ENCODE data around the gene AQP12A.

The AQP12A gene

DNA sequence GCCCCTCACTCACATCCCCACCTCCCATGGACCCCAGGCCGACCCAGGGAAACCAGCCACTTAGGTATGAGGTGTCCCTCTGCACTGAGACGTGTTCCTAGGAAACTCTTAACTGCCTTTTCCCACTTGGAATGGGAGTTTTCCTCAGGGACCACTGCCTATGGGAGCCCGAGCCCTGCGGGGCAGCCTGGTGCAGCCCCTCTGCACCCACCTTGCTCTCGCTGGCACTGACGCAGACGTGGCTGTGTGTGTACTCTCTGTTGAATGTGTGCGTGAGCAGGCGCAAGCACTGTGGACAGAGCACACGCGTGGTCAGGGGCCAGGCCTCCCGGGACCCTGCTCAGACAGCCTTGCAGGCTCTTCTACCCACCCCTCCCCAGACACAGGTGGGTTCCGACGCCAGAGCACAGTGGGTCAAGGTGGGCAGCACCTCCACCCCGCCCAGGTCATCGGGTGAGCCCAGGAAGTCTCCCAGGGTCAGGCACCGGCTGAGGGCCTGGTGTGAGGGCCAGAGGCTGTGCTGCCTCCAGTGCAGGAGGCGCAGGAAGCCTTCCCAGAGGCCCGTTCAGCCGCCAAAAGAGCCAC, 30.0 kb downstream of the AQP12A start:
- no peaks in the 10 kb centered on the region for H3K36me3 Mint-ChIP-seq (ENCODE audit: low read depth)
- H3K27me3 Mint-ChIP-seq (ENCODE audit: low read depth, poor library complexity) = no peaks in the 10 kb centered on the region
- DNase-seq = no peak
- H3K9me3 Mint-ChIP-seq = no peaks in the 10 kb centered on the region
- TF ChIP-seq CTCF (IDR thresholded peaks at IDR 0.05) = no peak
- H3K4me1 Mint-ChIP-seq = peaks cover 2% of the 10 kb centered on the region
- no peak overlapping the region for H3K27ac Mint-ChIP-seq
- H3K4me3 Mint-ChIP-seq = no peak overlapping the region

DNA sequence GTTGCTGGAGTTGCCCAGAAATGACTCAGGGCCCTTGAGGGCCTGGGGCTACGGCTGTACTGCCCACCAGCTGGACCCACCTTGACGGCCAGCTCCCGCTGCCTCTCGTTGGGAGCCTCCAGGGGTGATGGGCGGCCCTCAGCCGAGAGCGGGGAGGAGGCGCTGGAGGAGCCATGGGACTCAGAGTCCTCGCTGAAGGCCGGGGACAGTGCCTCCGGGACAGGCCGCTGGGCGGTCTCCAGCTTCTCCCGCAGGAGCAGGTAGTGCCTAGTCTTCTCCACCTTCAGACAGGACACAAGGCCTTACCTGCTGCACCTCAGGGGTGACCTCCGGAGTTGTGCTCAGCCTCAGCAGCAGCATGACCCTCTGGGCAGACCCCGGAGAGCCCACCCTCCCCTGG, 30.7 kb downstream of the AQP12A start:
- DNase-seq = no peak
- Mint-ChIP-seq H3K27me3 (ENCODE audit: low read depth, poor library complexity) (no peaks in the 10 kb centered on the region), H3K36me3 (ENCODE audit: low read depth) (no peaks in the 10 kb centered on the region), H3K27ac (no peak overlapping the region), H3K4me3 (no peak overlapping the region), H3K9me3 (no peaks in the 10 kb centered on the region), H3K4me1 (peaks cover 4% of the 10 kb centered on the region)
- no peak for TF ChIP-seq CTCF (IDR thresholded peaks at IDR 0.05)

GRCh38 chr2:240722796-240723735, 31.4 kb downstream of the AQP12A start:
- Mint-ChIP-seq H3K9me3 (no peaks in the 10 kb centered on the region), H3K4me3 (no peak overlapping the region), H3K36me3 (ENCODE audit: low read depth) (no peaks in the 10 kb centered on the region), H3K27ac (peak overlapping the region; percentile 32), H3K27me3 (ENCODE audit: low read depth, poor library complexity) (no peaks in the 10 kb centered on the region), H3K4me1 (peaks cover 7% of the 10 kb centered on the region)
- no peak for TF ChIP-seq CTCF (IDR thresholded peaks at IDR 0.05)
- no peak for DNase-seq

DNA sequence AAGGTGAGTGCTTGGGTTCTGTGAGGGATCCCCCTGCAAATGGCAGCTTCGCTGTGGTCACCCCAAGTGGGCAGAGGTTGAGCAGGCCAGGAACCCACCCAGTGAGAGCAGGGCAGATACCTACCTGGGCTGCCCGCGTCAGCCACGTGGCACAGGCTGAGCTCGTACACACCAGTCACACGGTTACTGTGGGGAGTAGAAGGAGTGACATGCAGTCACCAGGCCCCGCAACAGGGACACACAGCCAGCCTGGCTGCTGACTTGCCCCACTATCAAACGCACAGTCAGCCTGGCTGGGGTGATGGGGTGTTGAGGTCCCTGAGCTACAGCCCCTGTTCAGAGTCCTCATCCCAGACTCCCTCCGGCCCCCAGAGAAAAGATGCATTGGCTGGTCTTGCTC, 32.2 kb downstream of the AQP12A start:
- peaks cover 10% of the 10 kb centered on the region for H3K4me1 Mint-ChIP-seq
- no peak for DNase-seq
- no peak overlapping the region for H3K4me3 Mint-ChIP-seq
- H3K27ac Mint-ChIP-seq = peak overlapping the region; percentile 32
- H3K27me3 Mint-ChIP-seq (ENCODE audit: low read depth, poor library complexity) = no peaks in the 10 kb centered on the region
- TF ChIP-seq CTCF (IDR thresholded peaks at IDR 0.05) = no peak
- H3K9me3 Mint-ChIP-seq = no peaks in the 10 kb centered on the region
- no peaks in the 10 kb centered on the region for H3K36me3 Mint-ChIP-seq (ENCODE audit: low read depth)

- H3K27me3 Mint-ChIP-seq (ENCODE audit: low read depth, poor library complexity) = no peaks in the 10 kb centered on the region
- H3K4me1 Mint-ChIP-seq = peaks cover 15% of the 10 kb centered on the region
- H3K27ac Mint-ChIP-seq = no peak overlapping the region
- no peaks in the 10 kb centered on the region for H3K36me3 Mint-ChIP-seq (ENCODE audit: low read depth)
- H3K4me3 Mint-ChIP-seq = no peak overlapping the region
- TF ChIP-seq CTCF (IDR thresholded peaks at IDR 0.05) = no peak
- H3K9me3 Mint-ChIP-seq = no peaks in the 10 kb centered on the region
- DNase-seq = no peak
Observed at GRCh38 chr2:240724431-240724830, 32.8 kb downstream of the AQP12A start.
